HEK293 (cell line): ENCODE results near the gene CALCOCO1.
A peak's percentile ranks its signal among the peaks of the same experiment; 100 is the strongest.

ENCODE experiments used
- BCL11A ChIP-seq: fragments of 450-650 bp; formaldehyde crosslinking; IDR thresholded peaks from 2 replicates; pipeline ENCODE4 v1.5.1; 2016; ENCODE audit warnings: low read depth, missing biosample characterization, missing genetic modification characterization
- CTCF ChIP-seq: fragments of 450-650 bp; formaldehyde crosslinking; IDR thresholded peaks from 2 replicates; pipeline ENCODE4 v1.5.1; 2016; ENCODE audit warnings: missing biosample characterization, missing genetic modification characterization
- EGR2 ChIP-seq: fragments of 450-650 bp; formaldehyde crosslinking; IDR thresholded peaks from 2 replicates; pipeline ENCODE4 v1.5.1; 2016; ENCODE audit warnings: low read depth, missing biosample characterization, missing genetic modification characterization
- KLF1 ChIP-seq: fragments of 450-650 bp; formaldehyde crosslinking; IDR thresholded peaks from 2 replicates; pipeline ENCODE4 v1.5.1; 2016; ENCODE audit warnings: missing biosample characterization, missing genetic modification characterization
- TCF7L2 ChIP-seq: IDR thresholded peaks from 2 replicates; pipeline ENCODE4 v1.6.1; 2011; ENCODE audit warnings: low read depth, mild to moderate bottlenecking, inconsistent platforms, low read length, moderate library complexity, borderline replicate concordance
- TRIM28 ChIP-seq: IDR thresholded peaks from 2 replicates; pipeline ENCODE4 v1.6.1; 2011; ENCODE audit warnings: low read length, control low read depth, borderline replicate concordance
- TSHZ1 ChIP-seq: fragments of 450-650 bp; formaldehyde crosslinking; IDR thresholded peaks from 2 replicates; pipeline ENCODE4 v1.5.1; 2016; ENCODE audit warnings: missing biosample characterization, missing genetic modification characterization, borderline replicate concordance
- ZNF548 ChIP-seq: fragments of 450-650 bp; formaldehyde crosslinking; IDR thresholded peaks from 2 replicates; pipeline ENCODE4 v1.5.1; 2016; ENCODE audit warnings: missing biosample characterization, missing genetic modification characterization

GRCh38 chr12:53736592-53736991, 9.3 kb upstream of the CALCOCO1 start:
- TF ChIP-seq BCL11A (no peak), CTCF (no peak), ZNF548 (tag by site-specific recombination) (no peak), TRIM28 (no peak), KLF1 (no peak), TSHZ1 (tag by site-specific recombination) (no peak), TCF7L2 (no peak), EGR2 (0 out of 2 replicates have a peak, but pooled peaks have one; percentile 11)
